Loucy (cell line): ENCODE measurements around the gene SCARF2.

Experiments
- H2AFZ ChIP-seq: fragments of 200-600 bp; sonication (generic); 2 replicates; pipeline ENCODE4 v1.6.0; 2016; ENCODE audit warnings: antibody characterized with exemption, mild to moderate bottlenecking, low read length, moderate library complexity
- H3F3A ChIP-seq: fragments of 200-600 bp; 2 replicates; pipeline ENCODE4 v1.6.0; 2016; ENCODE audit warnings: antibody characterized with exemption, low read depth, mild to moderate bottlenecking
- H3K27me3 ChIP-seq: fragments of 200-600 bp; sonication (generic); 2 replicates; pipeline ENCODE4 v1.6.1; 2014; ENCODE audit warnings: low read length, mild to moderate bottlenecking; ENCODE audit not compliant: insufficient read depth, poor library complexity, severe bottlenecking
- H3K36me3 ChIP-seq: fragments of 200-600 bp; sonication (generic); 2 replicates; pipeline ENCODE4 v1.6.1; 2016; ENCODE audit warnings: low read length; ENCODE audit not compliant: insufficient read depth
- H3K4me1 ChIP-seq: fragments of 200-600 bp; sonication (generic); 2 replicates; pipeline ENCODE4 v1.5.1; 2014; ENCODE audit warnings: low read length, mild to moderate bottlenecking; ENCODE audit not compliant: insufficient read depth, poor library complexity, severe bottlenecking
- H3K4me2 ChIP-seq: fragments of 200-600 bp; sonication (generic); 2 replicates; pipeline ENCODE4 v1.6.0; 2014; ENCODE audit warnings: antibody characterized with exemption, low read length, low read depth, mild to moderate bottlenecking; ENCODE audit not compliant: poor library complexity, severe bottlenecking
- H3K4me3 ChIP-seq: fragments of 200-600 bp; sonication (generic); 2 replicates; pipeline ENCODE4 v1.5.1; 2014; ENCODE audit warnings: low read length, mild to moderate bottlenecking, mixed read lengths; ENCODE audit not compliant: poor library complexity, severe bottlenecking
- H3K79me2 ChIP-seq: fragments of 200-600 bp; sonication (generic); 2 replicates; pipeline ENCODE4 v1.6.1; 2014; ENCODE audit warnings: low read length; ENCODE audit not compliant: insufficient read depth
- H3K9ac ChIP-seq: fragments of 200-600 bp; sonication (generic); 2 replicates; pipeline ENCODE4 v1.6.0; 2014; ENCODE audit warnings: mild to moderate bottlenecking, low read depth, low read length, moderate library complexity; ENCODE audit not compliant: poor library complexity, severe bottlenecking
- H3K9me2 ChIP-seq: fragments of 200-600 bp; sonication (generic); replicated peaks from 2 replicates; pipeline ENCODE4 v1.6.1; 2016; ENCODE audit warnings: low read depth, low read length, mixed read lengths
- H3K9me3 ChIP-seq: fragments of 200-600 bp; sonication (generic); 2 replicates; pipeline ENCODE4 v1.6.1; 2014; ENCODE audit warnings: mild to moderate bottlenecking, antibody characterized with exemption, low read length, low read depth; ENCODE audit not compliant: insufficient read depth
- H4K20me1 ChIP-seq: fragments of 200-600 bp; sonication (generic); 2 replicates; pipeline ENCODE4 v1.6.0; 2014; ENCODE audit warnings: antibody characterized with exemption, low read length, mild to moderate bottlenecking; ENCODE audit not compliant: insufficient read depth, poor library complexity, severe bottlenecking
- EZH2phosphoT487 ChIP-seq: fragments of 200-600 bp; IDR thresholded peaks from 2 replicates; pipeline ENCODE4 v1.6.1; 2018; ENCODE audit warnings: antibody characterized with exemption, mild to moderate bottlenecking, moderate library complexity, borderline replicate concordance
- TF ChIP-seq, protein P1 (sequence below): fragments of 200-600 bp; sonication (generic); conservative IDR thresholded peaks from 2 replicates; pipeline ENCODE4 v1.5.1; 2014; ENCODE audit warnings: mild to moderate bottlenecking, antibody characterized with exemption, low read length

SCARF2 gene

DNA sequence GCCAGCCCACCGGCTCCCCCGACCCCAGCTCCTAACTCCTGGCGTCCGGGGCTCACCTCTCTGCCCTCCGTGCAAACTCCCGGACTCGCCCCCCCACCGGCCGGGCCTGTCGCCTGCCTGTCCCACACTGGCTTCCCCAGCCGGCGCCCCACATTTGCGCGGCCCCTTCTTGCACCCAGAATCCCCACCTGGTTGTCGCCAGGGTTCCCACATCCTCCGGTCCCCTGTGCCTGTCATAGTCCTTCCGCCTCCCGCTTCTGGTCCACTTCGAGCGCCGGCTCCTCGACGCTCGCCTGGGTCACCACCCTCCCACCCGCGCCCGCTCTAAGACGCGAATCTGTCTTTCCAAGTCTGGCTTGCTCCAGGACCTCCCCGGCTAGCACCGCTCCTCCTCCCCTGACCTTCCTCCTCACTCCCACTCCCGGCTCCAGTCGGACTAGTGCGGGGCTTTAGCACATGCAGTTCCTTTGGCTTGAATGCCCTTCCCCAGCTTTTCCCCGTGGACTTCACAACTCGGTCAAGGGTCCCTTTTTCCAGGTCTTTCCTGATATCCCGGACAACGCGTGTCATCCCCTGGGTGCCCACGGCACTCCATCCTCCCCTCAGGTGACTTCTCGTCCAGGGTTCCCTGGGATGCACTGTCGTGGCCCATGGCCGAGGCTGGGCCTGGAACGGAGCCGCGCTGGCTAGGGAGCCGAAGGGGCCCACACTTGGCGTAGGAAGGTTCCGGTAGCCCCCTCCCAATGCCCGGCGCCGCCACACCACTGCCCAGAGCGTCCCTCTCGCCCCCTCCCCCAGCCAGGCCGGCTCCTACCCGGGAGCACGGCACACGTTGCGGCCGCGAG, 635 bp downstream of the SCARF2 start:
- H3K9ac ChIP-seq, result no peak overlapping the region

DNA sequence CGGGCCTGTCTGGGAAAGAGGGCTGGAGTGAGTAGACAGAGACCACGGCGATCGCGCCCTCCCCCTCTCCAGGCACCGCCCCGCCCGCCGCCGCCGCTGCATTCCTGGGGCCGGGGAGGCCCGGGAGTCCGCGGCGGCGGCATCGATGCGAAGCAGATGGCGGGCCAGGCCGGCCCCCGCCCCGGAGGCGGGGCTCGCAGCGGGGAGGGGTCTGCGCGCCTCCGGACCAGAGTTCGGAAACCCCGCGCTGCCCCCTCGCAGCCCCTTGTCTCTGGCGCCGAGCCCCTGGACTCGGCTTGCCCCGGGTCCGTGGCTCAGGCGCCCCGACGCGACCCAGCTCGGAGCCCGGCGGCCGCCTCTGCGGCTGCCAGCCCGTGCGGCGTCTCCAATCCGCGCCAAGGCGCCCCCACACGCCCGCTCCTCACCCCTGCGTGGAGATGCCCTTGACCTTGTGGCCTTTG, 1.3 kb downstream of the SCARF2 start:
- no peaks in the 10 kb centered on the region for H3F3A ChIP-seq
- H3K36me3 ChIP-seq, result no peaks in the 10 kb centered on the region
- no peak overlapping the region for H3K9ac ChIP-seq
- TF ChIP-seq, protein P1, sequence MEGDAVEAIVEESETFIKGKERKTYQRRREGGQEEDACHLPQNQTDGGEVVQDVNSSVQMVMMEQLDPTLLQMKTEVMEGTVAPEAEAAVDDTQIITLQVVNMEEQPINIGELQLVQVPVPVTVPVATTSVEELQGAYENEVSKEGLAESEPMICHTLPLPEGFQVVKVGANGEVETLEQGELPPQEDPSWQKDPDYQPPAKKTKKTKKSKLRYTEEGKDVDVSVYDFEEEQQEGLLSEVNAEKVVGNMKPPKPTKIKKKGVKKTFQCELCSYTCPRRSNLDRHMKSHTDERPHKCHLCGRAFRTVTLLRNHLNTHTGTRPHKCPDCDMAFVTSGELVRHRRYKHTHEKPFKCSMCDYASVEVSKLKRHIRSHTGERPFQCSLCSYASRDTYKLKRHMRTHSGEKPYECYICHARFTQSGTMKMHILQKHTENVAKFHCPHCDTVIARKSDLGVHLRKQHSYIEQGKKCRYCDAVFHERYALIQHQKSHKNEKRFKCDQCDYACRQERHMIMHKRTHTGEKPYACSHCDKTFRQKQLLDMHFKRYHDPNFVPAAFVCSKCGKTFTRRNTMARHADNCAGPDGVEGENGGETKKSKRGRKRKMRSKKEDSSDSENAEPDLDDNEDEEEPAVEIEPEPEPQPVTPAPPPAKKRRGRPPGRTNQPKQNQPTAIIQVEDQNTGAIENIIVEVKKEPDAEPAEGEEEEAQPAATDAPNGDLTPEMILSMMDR, result no peak
- no peak for TF ChIP-seq EZH2phosphoT487
- no peak overlapping the region for H2AFZ ChIP-seq
- H3K27me3 ChIP-seq, result no peaks in the 10 kb centered on the region
- no peaks in the 10 kb centered on the region for H4K20me1 ChIP-seq
- no peaks in the 10 kb centered on the region for H3K4me1 ChIP-seq
- H3K4me2 ChIP-seq, result no peak overlapping the region
- H3K9me3 ChIP-seq, result no peaks in the 10 kb centered on the region
- H3K79me2 ChIP-seq, result no peaks in the 10 kb centered on the region
- H3K9me2 ChIP-seq, result no peaks in the 10 kb centered on the region
- H3K4me3 ChIP-seq, result no peak overlapping the region

More for the DNA sequence above, 635 bp downstream of the SCARF2 start:
- H3K79me2 ChIP-seq, result no peaks in the 10 kb centered on the region
- H3K9me2 ChIP-seq, result no peaks in the 10 kb centered on the region
- H3F3A ChIP-seq, result no peaks in the 10 kb centered on the region
- no peaks in the 10 kb centered on the region for H3K27me3 ChIP-seq
- no peak overlapping the region for H3K4me2 ChIP-seq
- TF ChIP-seq EZH2phosphoT487, result no peak
- TF ChIP-seq, protein P1, result no peak
- H3K4me3 ChIP-seq, result no peak overlapping the region
- H2AFZ ChIP-seq, result no peak overlapping the region
- no peaks in the 10 kb centered on the region; the same call in 1 of the 2 replicates for H3K36me3 ChIP-seq
- H3K4me1 ChIP-seq, result no peaks in the 10 kb centered on the region
- no peaks in the 10 kb centered on the region for H3K9me3 ChIP-seq
- H4K20me1 ChIP-seq, result no peaks in the 10 kb centered on the region

DNA sequence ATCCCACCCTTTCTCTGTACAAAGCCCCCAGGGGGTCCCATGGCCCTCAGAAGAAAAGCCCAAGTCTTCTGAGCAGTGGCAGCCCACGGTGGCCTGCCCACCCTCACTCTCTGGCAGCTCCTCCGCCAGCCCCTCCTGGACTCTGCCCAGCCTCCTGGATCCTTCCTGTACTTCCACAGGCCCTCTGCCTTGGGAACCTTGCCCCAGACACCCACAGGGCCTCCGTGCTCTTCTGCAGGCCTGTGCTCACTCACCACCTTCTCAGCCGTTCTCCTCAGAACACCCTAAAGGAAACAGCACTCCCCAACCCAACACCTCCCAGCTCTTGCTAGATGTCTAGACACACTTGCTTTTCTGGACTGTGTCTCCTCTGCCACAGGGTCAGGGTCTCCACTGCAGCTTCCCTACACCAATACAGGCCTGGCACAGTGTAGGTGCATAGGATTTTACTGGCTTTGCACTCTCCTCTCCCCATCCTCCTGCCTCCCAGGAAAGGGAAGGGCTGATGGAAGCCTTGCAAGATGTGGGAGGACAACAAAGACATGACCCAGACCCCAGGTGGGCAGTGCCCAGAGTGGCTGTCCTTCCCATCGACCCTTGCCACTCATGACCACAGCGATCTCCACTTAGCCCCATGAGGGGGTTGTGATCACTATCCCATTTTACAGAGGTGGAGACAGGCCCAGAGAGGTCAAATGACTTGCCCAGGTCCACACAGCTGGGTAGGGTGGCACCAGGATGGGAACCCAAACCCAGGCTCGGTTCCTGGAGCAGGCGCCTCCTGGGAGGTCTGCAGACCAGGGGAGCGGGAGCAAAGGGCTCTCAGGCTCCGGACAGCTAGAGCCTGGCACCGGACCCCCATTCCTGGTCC, 2.0 kb downstream of the SCARF2 start:
- H3K9ac ChIP-seq, result no peak overlapping the region
- H2AFZ ChIP-seq, result no peak overlapping the region
- no peaks in the 10 kb centered on the region for H3F3A ChIP-seq
- H3K9me3 ChIP-seq, result no peaks in the 10 kb centered on the region
- H4K20me1 ChIP-seq, result no peaks in the 10 kb centered on the region
- TF ChIP-seq, protein P1, result no peak
- no peak for TF ChIP-seq EZH2phosphoT487
- no peaks in the 10 kb centered on the region for H3K79me2 ChIP-seq
- no peaks in the 10 kb centered on the region for H3K4me1 ChIP-seq
- no peak overlapping the region for H3K4me2 ChIP-seq
- H3K9me2 ChIP-seq, result no peaks in the 10 kb centered on the region
- no peaks in the 10 kb centered on the region for H3K27me3 ChIP-seq
- no peaks in the 10 kb centered on the region for H3K36me3 ChIP-seq
- H3K4me3 ChIP-seq, result no peak overlapping the region
